Mesenchymal stem cell (in vitro differentiated cells and primary cell): Measurements from ENCODE around the gene PITPNC1.

ENCODE experiments used
- DNase-seq: peaks from one replicate; pipeline ENCODE4 v3.0.0-alpha.2; 2013
- H2AFZ ChIP-seq: one replicate; pipeline ENCODE4 v1.6.1; 2013; ENCODE audit warnings: low read depth, mild to moderate bottlenecking, control low read depth, inconsistent platforms, low read length, moderate library complexity
- H2AK5ac ChIP-seq: 2 replicates; pipeline ENCODE4 v1.6.1; 2013; ENCODE audit warnings: low read length, moderate library complexity, mild to moderate bottlenecking, inconsistent platforms; ENCODE audit not compliant: severe bottlenecking
- H2BK120ac ChIP-seq: one replicate; pipeline ENCODE4 v1.6.1; 2013; ENCODE audit warnings: low read depth, mild to moderate bottlenecking, inconsistent platforms, low read length, moderate library complexity
- H2BK12ac ChIP-seq, 2 experiments: one replicate each; pipeline ENCODE4 v1.6.1; 2013; ENCODE audit warnings: inconsistent platforms in 2 of 2, low read length in 2 of 2, mild to moderate bottlenecking in 2 of 2, moderate library complexity in 2 of 2, control low read depth in 1 of 2
- H2BK15ac ChIP-seq: one replicate; pipeline ENCODE4 v1.6.1; 2013; ENCODE audit warnings: mild to moderate bottlenecking, low read depth, inconsistent platforms; ENCODE audit not compliant: poor library complexity, severe bottlenecking
- H2BK5ac ChIP-seq: 2 replicates; pipeline ENCODE4 v1.6.1; 2013; ENCODE audit warnings: low read depth, mild to moderate bottlenecking, low read length, control low read depth, inconsistent platforms; ENCODE audit not compliant: poor library complexity, severe bottlenecking
- H3K14ac ChIP-seq, 2 experiments: one replicate each; pipeline ENCODE4 v1.6.1; 2013; ENCODE audit warnings: inconsistent platforms in 2 of 2, low read length in 2 of 2, control low read depth in 1 of 2, mild to moderate bottlenecking in 1 of 2, moderate library complexity in 1 of 2
- H3K18ac ChIP-seq, 2 experiments: one replicate each; pipeline ENCODE4 v1.6.1; 2013; ENCODE audit warnings: inconsistent platforms in 2 of 2, low read length in 2 of 2, control low read depth in 1 of 2, low read depth in 1 of 2, mild to moderate bottlenecking in 1 of 2
- H3K23ac ChIP-seq, 2 experiments: one replicate each; pipeline ENCODE4 v1.6.1; 2013; ENCODE audit warnings: inconsistent platforms in 2 of 2, low read length in 2 of 2, mild to moderate bottlenecking in 2 of 2, moderate library complexity in 2 of 2, control low read depth in 1 of 2
- H3K27ac ChIP-seq: 2 replicates; pipeline ENCODE4 v1.5.1; 2013; ENCODE audit warnings: mild to moderate bottlenecking, moderate library complexity, low read length, control low read depth, inconsistent platforms; ENCODE audit not compliant: poor library complexity, severe bottlenecking
- H3K27me3 ChIP-seq, 2 experiments: 2 replicates each; pipeline versions ENCODE4 v1.6.1 to v1.7.0; 2013; ENCODE audit warnings: low read length in 2 of 2, mild to moderate bottlenecking in 2 of 2, moderate library complexity in 2 of 2, control low read depth in 1 of 2, inconsistent platforms in 1 of 2; ENCODE audit not compliant: control insufficient read depth in 1 of 2, insufficient read depth in 1 of 2
- H3K36me3 ChIP-seq, 2 experiments: 2 replicates each; pipeline versions ENCODE4 v1.6.1 to v1.7.0; 2013; ENCODE audit warnings: low read length in 2 of 2, control low read depth in 1 of 2, inconsistent platforms in 1 of 2, low read depth in 1 of 2, mild to moderate bottlenecking in 1 of 2; ENCODE audit not compliant: insufficient read depth in 2 of 2, control insufficient read depth in 1 of 2
- H3K4ac ChIP-seq, 2 experiments: one replicate each; pipeline ENCODE4 v1.6.1; 2013; ENCODE audit warnings: inconsistent platforms in 2 of 2, low read length in 2 of 2, mild to moderate bottlenecking in 2 of 2, moderate library complexity in 2 of 2, control low read depth in 1 of 2, low read depth in 1 of 2
- H3K4me1 ChIP-seq: 2 replicates; pipeline ENCODE4 v1.6.1; 2013; ENCODE audit warnings: low read depth, low read length, control low read depth; ENCODE audit not compliant: control insufficient read depth, insufficient read depth
- H3K4me2 ChIP-seq: 2 replicates; pipeline ENCODE4 v1.6.1; 2013; ENCODE audit warnings: low read length, mild to moderate bottlenecking, inconsistent platforms; ENCODE audit not compliant: poor library complexity, severe bottlenecking
- H3K4me3 ChIP-seq, 2 experiments: 2 replicates each; pipeline versions ENCODE4 v1.5.1 to v1.7.0; 2013; ENCODE audit warnings: low read length in 2 of 2, mild to moderate bottlenecking in 2 of 2, control low read depth in 1 of 2, low read depth in 1 of 2; ENCODE audit not compliant: insufficient read depth in 1 of 2
- H3K79me1 ChIP-seq: replicated peaks from 2 replicates; pipeline ENCODE4 v1.6.1; 2013; ENCODE audit warnings: mild to moderate bottlenecking, control low read depth, low read length, inconsistent platforms; ENCODE audit not compliant: poor library complexity, severe bottlenecking
- H3K9ac ChIP-seq: 2 replicates; pipeline ENCODE4 v1.7.0; 2013; ENCODE audit warnings: mild to moderate bottlenecking, low read length, moderate library complexity
- H3K9me3 ChIP-seq: 2 replicates; pipeline ENCODE4 v1.7.0; 2013; ENCODE audit warnings: mild to moderate bottlenecking, low read length; ENCODE audit not compliant: control insufficient read depth
- H4K8ac ChIP-seq: one replicate; pipeline ENCODE4 v1.6.1; 2013; ENCODE audit warnings: inconsistent platforms, mild to moderate bottlenecking, low read length, moderate library complexity
- H4K91ac ChIP-seq: one replicate; pipeline ENCODE4 v1.6.1; 2013; ENCODE audit warnings: mild to moderate bottlenecking, low read length, inconsistent platforms
- WGBS: methylation state at CpG from one replicate; pipeline ENCODE4 v1.1.7; 2013; ENCODE audit warnings: mixed read lengths; 5-methylcytosine and 5-hydroxymethylcytosine counted together

Gene PITPNC1

GRCh38 chr17:67358612-67359011 lies 18.5 kb upstream of the PITPNC1 start:
- Histone ChIP-seq H3K4me1 (peaks cover 6% of the 10 kb centered on the region), H3K9ac (peak overlapping the region; percentile 57), H3K4me3 (no peak overlapping the region), H3K14ac (no peak overlapping the region), H3K36me3 (peaks cover 26 to 57% of the 10 kb centered on the region in 2 experiments), H4K8ac (no peak overlapping the region), H3K27ac (no peak overlapping the region), H3K4me2 (no peak overlapping the region), H3K27me3 (no peaks in the 10 kb centered on the region), H2AK5ac (no peak overlapping the region), H2BK5ac (no peak overlapping the region), H2BK15ac (no peak overlapping the region), H3K23ac (no peak overlapping the region), H2BK12ac (no peak overlapping the region), H3K4ac (no peak overlapping the region), H3K9me3 (no peaks in the 10 kb centered on the region), H4K91ac (no peak overlapping the region), H2AFZ (no peak overlapping the region), H3K18ac (no peak overlapping the region), H3K79me1 (peaks cover 12% of the 10 kb centered on the region), H2BK120ac (no peak overlapping the region)
- WGBS: 86% methylated on average over 1 of the region's 2 CpGs
- no peak for DNase-seq

- Histone ChIP-seq H3K14ac (no peak overlapping the region), H2AFZ (no peak overlapping the region), H2BK5ac (no peak overlapping the region), H2BK120ac (no peak overlapping the region), H2AK5ac (no peak overlapping the region), H3K4me2 (no peak overlapping the region), H3K9me3 (no peaks in the 10 kb centered on the region), H3K9ac (no peak overlapping the region), H3K4ac (no peak overlapping the region), H3K4me1 (peaks cover 11% of the 10 kb centered on the region), H3K23ac (no peak overlapping the region), H2BK15ac (no peak overlapping the region), H4K8ac (no peak overlapping the region), H3K18ac (no peak overlapping the region), H3K36me3 (peaks cover 15 to 47% of the 10 kb centered on the region in 2 experiments), H3K27me3 (no peaks in the 10 kb centered on the region), H3K27ac (no peak overlapping the region), H3K4me3 (no peak overlapping the region), H3K79me1 (peaks cover 5% of the 10 kb centered on the region), H4K91ac (no peak overlapping the region), H2BK12ac (no peak overlapping the region)
- peak; percentile 18 for DNase-seq
- WGBS: 86% methylated on average over 5 of the region's 8 CpGs
These were observed 16.9 kb upstream of the PITPNC1 start for GRCh38 chr17:67359960-67360791.

GRCh38 chr17:67360880-67361279 lies 16.2 kb upstream of the PITPNC1 start:
- H3K4me1 ChIP-seq: peaks cover 11% of the 10 kb centered on the region
- no peaks in the 10 kb centered on the region for H3K27me3 ChIP-seq
- H3K23ac ChIP-seq: no peak overlapping the region
- H3K27ac ChIP-seq: no peak overlapping the region
- no peak overlapping the region for H3K4ac ChIP-seq
- no peak for DNase-seq
- no peak overlapping the region for H2BK120ac ChIP-seq
- no peak overlapping the region for H3K4me3 ChIP-seq
- no peak overlapping the region for H3K14ac ChIP-seq
- WGBS: no CpG with 5 or more reads among the region's 1 CpG
- H3K4me2 ChIP-seq: no peak overlapping the region
- H4K91ac ChIP-seq: no peak overlapping the region
- H4K8ac ChIP-seq: no peak overlapping the region
- peaks cover 14 to 40% of the 10 kb centered on the region in 2 experiments for H3K36me3 ChIP-seq
- H2BK12ac ChIP-seq: no peak overlapping the region
- no peak overlapping the region for H2BK15ac ChIP-seq
- no peak overlapping the region for H3K18ac ChIP-seq
- peaks cover 4% of the 10 kb centered on the region for H3K79me1 ChIP-seq
- H2AK5ac ChIP-seq: no peak overlapping the region
- H2BK5ac ChIP-seq: no peak overlapping the region
- no peaks in the 10 kb centered on the region for H3K9me3 ChIP-seq
- no peak overlapping the region for H2AFZ ChIP-seq
- no peak overlapping the region for H3K9ac ChIP-seq

- Histone ChIP-seq H3K9me3 (no peaks in the 10 kb centered on the region), H3K4me2 (no peak overlapping the region), H4K8ac (no peak overlapping the region), H2BK5ac (no peak overlapping the region), H3K14ac (no peak overlapping the region), H3K4me1 (peaks cover 11% of the 10 kb centered on the region), H3K79me1 (no peaks in the 10 kb centered on the region), H3K9ac (no peak overlapping the region), H3K27ac (no peak overlapping the region), H3K18ac (no peak overlapping the region), H3K36me3 (peaks cover 11 to 30% of the 10 kb centered on the region in 2 experiments), H2AK5ac (no peak overlapping the region), H2BK120ac (no peak overlapping the region), H3K23ac (no peak overlapping the region), H2BK12ac (no peak overlapping the region), H3K4me3 (no peak overlapping the region), H3K4ac (no peak overlapping the region), H4K91ac (no peak overlapping the region), H2BK15ac (no peak overlapping the region), H2AFZ (no peak overlapping the region), H3K27me3 (no peaks in the 10 kb centered on the region)
- DNase-seq: no peak
- 97% methylated on average over 9 of the region's 9 CpGs for WGBS
These were observed 14.9 kb upstream of the PITPNC1 start for GRCh38 chr17:67362173-67362572.
